Measurements from ENCODE around the gene GIGYF2.
"Not testable (repeated sequence)": the region's sequence is repeated elsewhere in the genome, so short reads cannot be mapped to it uniquely, and the experiment has no call there.

GIGYF2 gene

DNA sequence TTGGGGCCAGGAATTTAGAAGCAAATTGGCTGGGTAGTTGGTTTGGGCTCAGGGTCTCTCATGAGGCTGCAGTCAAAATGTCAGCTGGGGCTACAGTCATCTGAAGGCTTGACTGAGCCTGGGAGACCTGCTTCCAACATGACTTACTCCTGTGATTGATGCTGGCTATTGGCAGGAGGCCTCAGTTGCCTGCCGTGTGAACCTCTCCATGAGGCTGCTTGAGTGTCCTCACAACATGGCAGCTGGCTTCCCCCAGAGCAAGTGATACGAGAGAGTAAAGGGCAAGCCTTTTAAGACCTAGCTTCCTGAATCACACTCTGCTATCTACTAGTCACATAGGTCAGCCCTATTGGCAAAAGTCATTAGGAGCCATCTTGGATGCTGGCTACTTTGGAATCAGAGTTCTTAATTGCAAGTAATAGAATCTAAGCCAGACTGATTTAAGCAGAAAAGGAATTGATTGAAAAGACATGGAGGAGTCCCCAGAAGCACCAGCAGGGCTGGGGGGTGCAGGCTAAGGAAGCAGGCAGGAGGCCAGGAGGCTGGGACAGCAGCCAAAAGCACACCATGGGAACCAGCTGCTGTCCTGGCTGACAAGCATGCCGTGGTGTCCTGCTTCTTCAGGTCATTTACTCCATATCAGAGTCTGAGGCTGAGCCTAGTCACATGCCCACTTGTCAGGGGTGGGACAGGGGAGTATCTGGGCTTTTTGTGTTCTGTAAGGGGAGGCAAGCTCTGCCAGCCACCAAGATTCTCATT, 7.8 kb upstream of the GIGYF2 start:
- in situ Hi-C loops (cut with HindIII; ENCODE audit: low sequenced_read_pairs) = no loop called here

DNA sequence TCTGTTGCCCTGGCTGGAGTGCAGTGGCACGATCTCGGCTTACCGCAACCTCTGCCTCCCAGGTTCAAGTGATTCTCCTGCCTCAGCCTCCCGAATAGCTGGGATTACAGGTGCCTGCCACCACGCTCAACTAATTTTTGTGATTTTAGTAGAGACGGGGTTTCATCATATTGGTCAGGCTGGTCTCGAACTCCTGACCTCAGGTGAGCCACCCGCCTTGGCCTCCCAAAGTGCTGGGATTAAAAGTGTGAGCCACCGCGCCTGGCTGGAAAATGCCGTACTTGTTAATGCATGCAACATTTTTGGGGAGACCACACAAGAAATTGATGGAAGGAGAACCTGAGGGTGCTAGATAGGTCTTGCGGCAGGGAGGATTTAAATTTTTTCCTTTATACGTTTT, 6.0 kb upstream of the GIGYF2 start:
- in situ Hi-C loops (cut with HindIII; ENCODE audit: low sequenced_read_pairs) = not testable (repeated sequence)

DNA sequence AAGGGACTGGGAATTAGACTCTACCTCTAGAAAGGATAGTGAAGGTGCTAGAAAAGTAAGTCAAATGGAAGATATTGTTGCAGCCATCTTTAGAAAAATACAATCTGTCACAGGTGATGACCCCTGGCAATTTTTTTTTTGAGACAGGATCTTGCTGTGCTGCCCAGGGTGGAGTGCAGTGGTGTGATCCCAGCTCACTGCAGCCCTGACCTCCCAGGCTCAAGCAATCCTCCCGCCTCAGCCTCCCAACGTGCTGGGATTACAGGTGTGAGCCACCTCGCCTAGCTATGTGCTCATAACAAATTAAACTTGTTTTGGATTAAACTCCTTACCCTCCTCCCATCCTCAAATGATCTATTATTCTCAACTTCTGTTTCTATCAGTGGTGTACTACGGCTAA, 3.8 kb upstream of the GIGYF2 start:
- in situ Hi-C loops (cut with HindIII; ENCODE audit: low sequenced_read_pairs) = no loop called here

DNA sequence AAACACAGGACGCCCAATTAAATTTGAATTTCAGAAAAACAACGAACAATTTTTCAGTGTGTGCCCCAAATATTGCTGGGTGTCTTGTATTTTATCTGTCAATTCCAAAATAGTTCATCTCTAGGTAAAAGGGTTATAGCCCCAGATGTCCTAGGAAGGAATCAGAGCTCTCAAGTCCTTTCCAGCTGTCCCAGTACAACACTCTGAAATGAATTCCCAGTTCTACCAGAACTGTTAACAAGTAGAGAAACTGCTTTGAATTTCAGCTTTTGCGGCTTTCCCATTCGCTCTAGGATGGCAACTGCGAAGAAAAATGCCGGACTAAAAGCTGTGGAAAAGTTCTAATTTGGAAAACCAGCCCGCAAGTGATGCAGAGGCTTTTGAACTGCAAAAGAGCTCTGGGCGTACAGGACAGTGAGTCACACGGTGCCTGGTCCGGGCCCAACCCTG, 497 bp upstream of the GIGYF2 start:
- in situ Hi-C loops (cut with HindIII; ENCODE audit: low sequenced_read_pairs) = no loop called here

DNA sequence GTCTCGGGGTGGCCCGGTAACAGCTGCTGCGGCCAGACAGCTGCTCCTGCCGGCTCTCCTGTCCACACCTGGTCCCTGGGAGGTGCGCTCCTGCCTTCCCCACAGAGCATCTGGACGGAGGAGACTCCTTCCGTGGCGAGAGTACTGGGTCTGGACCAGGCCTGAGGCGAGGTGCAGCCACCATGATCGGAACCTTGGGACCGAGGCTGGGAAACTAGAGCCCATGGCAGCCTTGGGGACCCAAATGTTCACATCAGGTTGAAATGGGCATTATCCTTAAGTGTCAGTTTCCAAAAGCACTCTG, 628 bp downstream of the GIGYF2 start:
- in situ Hi-C loops (cut with HindIII; ENCODE audit: low sequenced_read_pairs) = no loop called here

DNA sequence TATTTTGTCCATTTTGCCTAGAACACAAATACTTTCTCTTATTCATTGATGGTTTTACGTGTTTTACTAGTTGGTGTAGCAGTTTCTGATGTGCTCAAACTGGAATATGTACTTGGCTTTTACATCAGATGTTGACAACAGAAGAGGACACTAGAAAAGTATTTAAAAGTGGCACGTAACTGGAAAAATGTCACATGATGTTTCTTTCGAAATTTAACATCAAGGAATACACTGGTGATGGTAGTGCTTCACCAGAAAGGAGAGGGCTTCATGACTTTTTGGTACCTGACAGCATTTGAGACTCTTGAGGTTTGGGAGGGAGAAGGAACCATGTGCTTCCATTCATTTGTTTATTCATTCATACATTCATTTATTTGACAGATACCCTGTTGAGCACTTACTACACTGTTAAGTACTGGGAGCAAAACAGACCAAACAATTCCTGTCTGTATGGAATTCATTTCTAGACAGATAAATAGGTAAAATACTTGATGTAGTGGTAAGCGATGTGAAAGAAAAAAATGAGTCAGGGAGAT, 1.5 kb downstream of the GIGYF2 start:
- in situ Hi-C loops (cut with HindIII; ENCODE audit: low sequenced_read_pairs) = no loop called here

DNA sequence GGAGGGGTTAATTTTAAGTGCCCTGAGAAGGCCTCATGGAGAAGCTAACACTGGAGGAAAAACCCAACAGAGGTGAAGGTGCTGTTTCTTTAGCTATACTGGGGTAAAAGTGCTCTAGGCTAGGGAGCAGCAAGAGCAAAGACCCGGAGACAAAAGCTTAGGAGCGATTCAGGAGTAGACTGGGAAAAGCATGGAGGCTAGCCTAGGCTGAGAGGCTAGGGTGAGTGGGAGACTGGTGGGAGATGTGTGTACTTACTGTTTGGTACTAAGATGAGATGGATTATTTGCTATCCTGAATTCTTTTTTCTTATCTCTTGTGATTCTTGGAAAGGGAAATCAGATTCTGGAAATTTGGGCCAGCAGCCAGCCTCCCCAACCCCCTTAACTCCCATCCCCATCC, 2.0 kb downstream of the GIGYF2 start:
- in situ Hi-C loops (cut with HindIII; ENCODE audit: low sequenced_read_pairs) = no loop called here

DNA sequence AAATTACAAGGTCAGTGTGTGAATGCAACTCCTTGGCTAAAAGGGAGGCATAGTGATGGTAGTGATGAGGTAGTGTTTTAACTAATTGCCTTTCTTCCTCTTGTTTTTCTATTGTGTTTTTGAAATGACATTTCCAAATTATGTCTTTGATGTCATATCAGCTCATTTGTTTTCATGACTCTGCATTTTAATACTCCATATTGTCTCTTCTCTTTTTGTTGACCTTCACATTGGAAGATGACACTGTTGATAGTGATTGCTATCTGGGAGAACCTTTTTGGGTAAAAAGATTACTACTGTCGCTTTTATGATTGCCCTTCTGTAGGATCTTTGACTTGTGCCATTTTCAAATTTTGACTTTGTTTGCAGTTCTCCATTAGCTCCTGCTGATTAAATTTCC, 3.0 kb downstream of the GIGYF2 start:
- in situ Hi-C loops (cut with HindIII; ENCODE audit: low sequenced_read_pairs) = no loop called here

DNA sequence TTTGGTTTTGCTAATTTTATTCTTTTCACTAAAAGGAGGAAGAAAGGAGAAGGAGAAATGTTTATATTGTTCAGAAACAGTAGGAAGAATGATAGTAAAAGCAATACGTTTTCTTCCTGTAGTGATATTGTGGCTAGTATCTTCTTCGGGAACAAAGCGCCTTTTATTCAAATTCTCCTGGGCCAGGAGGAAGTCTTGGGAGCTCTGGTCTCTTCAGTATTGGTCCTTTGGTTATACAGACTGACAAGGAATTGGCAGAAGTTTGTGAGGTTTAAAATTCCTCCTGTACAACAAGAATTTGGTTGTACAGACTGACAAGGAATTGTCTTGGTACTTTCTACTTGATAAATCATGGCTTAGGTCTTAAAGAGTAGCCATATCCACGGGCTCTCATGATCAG, 9.9 kb downstream of the GIGYF2 start:
- in situ Hi-C loops (cut with HindIII; ENCODE audit: low sequenced_read_pairs) = no loop called here

DNA sequence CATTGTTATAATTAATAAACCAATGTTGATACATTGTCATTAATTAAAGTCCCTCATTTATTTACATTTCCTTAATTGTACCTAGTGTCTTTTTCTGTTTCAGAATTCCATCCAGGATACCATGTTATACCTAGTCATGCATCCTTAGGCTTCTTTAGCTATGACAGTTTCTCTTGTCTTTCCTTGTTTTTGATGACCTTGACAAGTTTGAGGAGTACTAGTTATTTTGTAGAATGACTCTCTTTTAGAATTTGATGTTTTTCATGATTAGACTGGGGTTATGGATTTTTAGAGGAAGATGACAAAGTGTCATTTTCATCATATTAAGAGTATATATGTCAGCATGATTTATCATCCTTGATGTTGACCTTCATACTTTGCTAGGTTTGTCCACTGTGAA, 16.4 kb downstream of the GIGYF2 start:
- in situ Hi-C loops (cut with HindIII; ENCODE audit: low sequenced_read_pairs) = no loop called here

DNA sequence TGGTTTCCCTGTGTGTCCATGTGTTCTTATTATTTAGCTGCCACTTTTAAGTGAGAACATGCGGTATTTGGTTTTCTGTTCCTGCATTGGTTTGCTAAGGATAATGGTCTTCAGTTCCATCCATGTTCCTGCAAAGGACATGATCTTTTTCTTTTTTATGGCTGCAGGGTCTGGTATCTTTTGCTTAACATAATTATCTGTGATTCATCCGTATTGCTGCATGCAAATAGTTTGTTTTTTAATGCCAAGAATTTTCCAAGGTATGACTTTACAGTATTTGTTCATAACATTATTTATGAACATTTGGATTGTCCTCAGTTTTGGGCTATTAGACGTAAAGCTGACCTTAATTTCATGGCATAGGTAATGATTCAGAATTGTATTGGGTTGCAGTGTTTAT, 17.8 kb downstream of the GIGYF2 start:
- in situ Hi-C loops (cut with HindIII; ENCODE audit: low sequenced_read_pairs) = no loop called here

DNA sequence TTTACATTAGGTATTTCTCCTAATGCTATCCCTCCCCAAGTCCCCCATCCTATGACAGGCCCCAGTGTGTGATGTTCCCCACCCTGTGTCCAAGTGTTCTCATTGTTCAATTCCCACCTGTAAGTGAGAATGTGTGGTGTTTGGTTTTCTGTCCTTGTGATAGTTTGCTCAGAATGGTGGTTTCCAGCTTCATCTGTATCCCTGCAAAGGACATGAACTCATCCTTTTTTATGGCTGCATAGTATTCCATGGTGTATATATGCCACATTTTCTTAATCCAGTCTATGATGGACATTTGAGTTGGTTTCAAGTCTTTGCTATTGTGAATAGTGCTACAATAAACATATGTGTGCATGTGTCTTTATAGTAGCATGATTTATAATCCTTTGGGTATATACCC, 22.9 kb downstream of the GIGYF2 start:
- in situ Hi-C loops (cut with HindIII; ENCODE audit: low sequenced_read_pairs) = not testable (repeated sequence)

DNA sequence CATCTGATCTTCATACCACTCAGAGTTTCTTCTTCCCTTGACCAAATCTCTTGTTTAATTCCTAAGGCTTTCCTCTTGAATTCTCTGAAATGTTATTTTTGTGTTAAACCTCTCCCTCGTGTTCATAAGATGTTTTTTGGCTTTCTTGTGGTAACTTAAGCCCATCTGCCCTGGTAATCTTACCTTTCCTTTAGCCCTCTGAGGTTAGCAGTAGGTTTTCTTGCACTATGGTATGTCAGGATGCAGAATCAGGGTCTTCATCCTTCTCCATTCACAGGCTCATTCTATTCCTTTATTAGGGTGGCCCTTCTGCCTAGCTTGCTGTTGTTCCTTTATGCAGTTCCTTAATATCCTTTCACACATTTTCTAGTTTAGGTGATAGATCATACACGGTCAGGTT, 24.1 kb downstream of the GIGYF2 start:
- in situ Hi-C loops (cut with HindIII; ENCODE audit: low sequenced_read_pairs) = no loop called here

DNA sequence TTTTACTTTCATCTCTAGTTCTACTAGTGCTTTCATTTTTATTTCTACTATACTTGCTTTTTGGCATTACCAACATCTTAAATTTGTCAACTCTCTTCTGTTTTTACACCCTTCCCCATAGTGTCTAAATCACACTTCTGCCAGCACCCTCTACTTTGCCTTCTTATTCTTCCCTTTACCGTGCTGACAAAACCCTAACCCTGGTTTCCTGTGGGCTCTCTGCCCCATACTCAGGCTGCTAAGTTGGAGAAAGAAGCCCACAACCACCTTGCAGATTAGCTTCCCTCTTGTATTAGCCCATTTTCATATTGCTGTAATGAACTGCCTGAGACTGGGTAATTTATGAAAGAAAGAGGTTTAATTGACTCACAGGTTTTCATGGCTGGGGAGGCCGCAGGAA, 24.8 kb downstream of the GIGYF2 start:
- in situ Hi-C loops (cut with HindIII; ENCODE audit: low sequenced_read_pairs) = no loop called here

DNA sequence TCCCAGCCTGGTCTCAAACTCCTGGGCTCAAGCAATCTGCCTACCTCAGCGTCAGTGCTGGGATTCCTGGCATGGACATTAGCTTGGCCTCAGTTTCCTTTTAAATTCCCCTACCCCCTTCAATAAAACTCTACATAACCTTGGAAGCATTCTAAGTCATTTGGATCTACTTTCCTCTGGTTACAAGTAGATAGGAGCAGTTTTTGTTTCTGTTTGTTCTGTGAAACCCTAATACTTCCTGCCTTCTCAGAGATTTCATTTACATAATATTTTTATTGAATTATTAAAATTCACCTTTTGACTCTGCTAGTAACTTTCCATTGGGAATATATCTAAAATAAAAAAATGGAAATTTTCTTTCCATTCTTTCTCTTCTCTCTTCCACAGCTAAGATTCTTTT, 25.9 kb downstream of the GIGYF2 start:
- in situ Hi-C loops (cut with HindIII; ENCODE audit: low sequenced_read_pairs) = no loop called here

DNA sequence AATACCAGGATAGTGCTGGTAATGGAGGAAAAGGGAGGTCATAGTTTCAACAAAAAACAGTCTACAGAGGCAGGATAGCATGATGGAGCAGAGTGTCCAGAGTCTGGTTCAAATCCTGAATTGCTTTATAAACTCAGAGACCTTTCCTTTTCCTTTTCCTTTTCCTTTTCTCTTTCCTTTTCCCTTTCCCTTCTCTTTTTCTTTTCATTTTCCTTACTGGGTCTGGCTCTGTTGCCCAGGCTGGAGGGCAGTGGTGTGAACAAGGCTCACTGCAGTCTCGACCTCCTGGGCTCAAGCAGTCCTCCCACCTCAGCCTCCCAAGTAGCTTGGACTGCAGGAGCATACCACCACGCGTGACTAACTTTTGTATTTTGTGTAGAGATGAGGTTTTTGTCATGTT, 31.7 kb downstream of the GIGYF2 start:
- in situ Hi-C loops (cut with HindIII; ENCODE audit: low sequenced_read_pairs) = no loop called here

DNA sequence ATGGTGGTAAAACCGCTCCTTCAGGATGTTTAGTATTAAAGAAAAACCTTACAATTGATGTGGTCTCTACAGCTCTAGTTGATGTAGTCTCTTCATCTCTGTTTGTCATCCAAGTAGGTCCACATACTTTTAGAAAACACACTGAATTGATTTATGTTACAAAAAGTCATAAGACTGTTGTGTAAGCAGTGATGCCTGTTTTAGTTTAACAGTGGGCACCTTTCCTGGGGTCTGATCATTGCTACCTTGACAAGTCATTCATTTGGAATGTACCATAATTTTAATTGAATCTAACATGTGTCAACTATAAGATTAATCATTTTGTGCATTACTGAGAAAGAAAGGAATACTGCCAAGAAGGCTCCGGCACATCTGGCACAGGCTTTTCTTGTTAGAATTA, 34.3 kb downstream of the GIGYF2 start:
- in situ Hi-C loops (cut with HindIII; ENCODE audit: low sequenced_read_pairs) = no loop called here

DNA sequence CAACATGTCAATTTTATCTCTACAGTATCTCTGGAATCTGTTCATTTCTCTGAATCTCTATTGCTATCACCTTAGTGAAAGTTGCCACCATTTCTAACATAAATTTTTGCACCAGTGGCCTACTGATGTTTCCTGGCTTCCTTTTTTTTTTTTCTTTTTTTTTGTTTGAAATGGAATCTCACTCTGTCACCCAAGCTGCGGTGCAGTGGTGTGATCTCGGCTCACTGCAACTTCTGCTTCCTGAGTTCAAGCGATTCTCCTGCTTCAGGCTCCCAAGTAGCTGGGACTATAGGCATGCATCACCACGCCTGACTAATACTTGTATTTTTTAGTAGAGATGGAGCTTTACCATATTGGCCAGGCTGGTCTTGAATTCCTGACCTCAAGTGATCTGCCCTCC, 44.2 kb downstream of the GIGYF2 start:
- in situ Hi-C loops (cut with HindIII; ENCODE audit: low sequenced_read_pairs) = no loop called here

DNA sequence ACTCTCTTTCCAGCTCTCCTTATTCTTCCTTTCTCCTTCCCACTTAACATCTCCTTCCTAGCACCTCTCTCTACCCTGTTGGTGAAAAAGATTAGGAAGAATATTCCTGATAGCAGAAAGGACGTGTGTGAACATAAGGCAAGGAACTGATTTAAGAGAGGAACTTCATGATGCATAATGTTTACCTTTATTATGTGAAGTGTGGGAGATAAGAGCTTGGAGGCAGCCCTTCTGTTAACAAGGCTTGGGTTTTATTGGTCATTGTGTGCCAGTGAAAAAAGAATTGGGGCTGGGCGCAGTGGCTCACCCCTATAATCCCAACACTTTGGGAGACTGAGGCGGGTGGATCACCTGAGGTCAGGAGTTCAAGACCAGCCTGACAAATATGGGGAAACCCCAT, 44.8 kb downstream of the GIGYF2 start:
- in situ Hi-C loops (cut with HindIII; ENCODE audit: low sequenced_read_pairs) = no loop called here

DNA sequence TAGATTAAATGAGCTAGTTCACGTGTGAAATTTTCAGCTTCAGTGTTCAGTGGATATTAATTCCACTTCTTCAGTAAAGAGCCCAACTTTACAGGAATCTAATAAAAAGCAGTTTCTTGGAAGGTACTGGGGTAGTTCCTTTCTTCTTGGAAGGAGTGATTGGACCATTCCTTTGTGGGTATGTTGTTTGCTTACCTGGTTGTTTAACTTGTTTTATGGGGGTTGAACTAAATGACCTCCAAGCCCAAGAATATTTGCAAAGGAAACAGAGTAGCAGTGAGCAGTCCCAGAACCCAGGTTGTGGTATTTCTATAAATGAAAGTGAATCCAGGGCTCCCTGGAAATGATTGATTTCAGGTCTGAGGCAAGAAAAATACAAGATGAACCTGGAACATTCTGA, 47.8 kb downstream of the GIGYF2 start:
- in situ Hi-C loops (cut with HindIII; ENCODE audit: low sequenced_read_pairs) = no loop called here

DNA sequence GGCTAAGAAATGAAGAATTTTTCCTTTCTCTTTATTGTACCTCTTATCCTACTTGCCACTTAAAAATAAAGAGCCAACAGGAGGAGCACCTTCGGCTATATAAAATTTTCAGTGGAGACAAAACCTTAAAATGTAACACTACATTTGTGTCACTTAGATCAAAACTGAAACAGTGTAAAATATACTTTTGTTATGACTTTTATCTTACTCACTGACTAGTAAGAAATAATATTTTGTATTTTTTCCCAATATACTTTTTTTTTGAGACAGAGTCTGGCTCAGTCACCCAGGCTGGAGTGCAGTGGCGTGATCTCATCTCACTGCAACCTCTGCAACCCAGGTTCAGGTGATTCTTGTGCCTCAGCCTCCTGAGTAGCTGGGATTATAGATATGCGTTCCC, 50.9 kb downstream of the GIGYF2 start:
- in situ Hi-C loops (cut with HindIII; ENCODE audit: low sequenced_read_pairs) = no loop called here

DNA sequence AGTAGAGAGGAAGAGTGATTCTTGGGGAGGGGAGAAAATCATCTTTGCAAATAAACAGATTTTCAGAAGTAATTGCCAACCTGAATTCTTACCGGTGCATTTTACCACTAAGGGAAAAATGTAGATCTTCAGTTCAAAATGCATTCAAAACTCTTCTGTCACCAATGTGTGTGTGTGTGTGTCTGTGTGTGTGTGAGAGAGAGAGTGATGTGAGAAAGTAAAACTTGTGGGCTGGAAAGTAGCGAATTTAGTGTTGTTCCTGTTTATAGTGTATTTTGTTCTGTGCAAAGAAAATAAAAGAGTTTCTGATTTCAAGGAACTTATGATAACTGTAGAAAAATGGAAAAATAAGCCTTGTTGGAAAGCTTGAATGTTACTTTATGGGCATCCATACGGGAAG, 52.2 kb downstream of the GIGYF2 start:
- in situ Hi-C loops (cut with HindIII; ENCODE audit: low sequenced_read_pairs) = no loop called here

DNA sequence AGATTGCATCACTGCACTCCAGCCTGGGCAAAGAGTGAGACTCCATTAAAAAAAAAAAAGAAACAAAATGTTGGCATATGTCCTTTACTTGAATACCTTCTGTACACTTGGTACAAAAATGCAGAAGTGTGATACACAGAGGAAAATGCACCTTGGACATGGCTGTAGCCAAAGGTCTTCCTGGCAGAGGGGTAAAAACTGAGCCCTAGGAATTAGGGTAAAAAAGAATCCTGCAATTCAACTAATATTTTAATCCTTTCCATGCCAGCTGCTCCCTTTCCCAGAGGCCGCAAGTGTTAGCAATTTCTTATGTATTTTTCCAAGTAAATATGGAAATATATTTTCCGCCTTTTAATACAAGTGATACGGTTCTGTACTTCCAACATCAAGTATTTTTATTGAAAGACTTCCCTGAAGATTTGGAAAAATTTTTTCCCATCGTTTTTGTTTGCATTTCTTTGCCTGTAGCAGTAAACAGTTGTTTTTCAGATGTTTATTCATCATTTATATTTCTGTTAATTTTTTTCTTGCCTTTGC, 53.1 kb downstream of the GIGYF2 start:
- in situ Hi-C loops (cut with HindIII; ENCODE audit: low sequenced_read_pairs) = no loop called here

All from DLD1 (cell line).